Smooth muscle cell (in vitro differentiated cells): ENCODE measurements around the gene ZNF608. TPM values are rescaled to one million over a fixed set of nuclear protein-coding genes. Genes with fewer than 3 reads are reported as not detected.
A peak's percentile ranks its signal among the peaks of the same experiment; 100 is the strongest.

ENCODE experiments used
- DNase-seq: peaks from one replicate; lab custom pipeline; 2025; ENCODE audit not compliant: unreplicated experiment; lab: John Stamatoyannopoulos, UW
- H2AFZ ChIP-seq: fragments of 200-600 bp; sonication (generic); 2 replicates; pipeline ENCODE4 v1.6.0; 2016; ENCODE audit warnings: antibody characterized with exemption, low read depth, mild to moderate bottlenecking
- H3F3A ChIP-seq: fragments of 200-600 bp; sonication (generic); 2 replicates; pipeline ENCODE4 v1.6.0; 2017; ENCODE audit warnings: antibody characterized with exemption, low read depth
- H3K27ac ChIP-seq: fragments of 200-600 bp; sonication (generic); 2 replicates; pipeline ENCODE4 v1.5.1; 2016; ENCODE audit warnings: low read depth, mild to moderate bottlenecking
- H3K27me3 ChIP-seq: fragments of 200-600 bp; sonication (generic); 2 replicates; pipeline ENCODE4 v1.6.1; 2016; ENCODE audit warnings: low read depth, mild to moderate bottlenecking
- H3K36me3 ChIP-seq: fragments of 200-600 bp; sonication (generic); 2 replicates; pipeline ENCODE4 v1.5.1; 2016; ENCODE audit warnings: low read depth
- H3K4me1 ChIP-seq: fragments of 200-600 bp; sonication (generic); 2 replicates; pipeline ENCODE4 v1.5.1; 2016; ENCODE audit warnings: low read depth
- H3K4me2 ChIP-seq: fragments of 200-600 bp; sonication (generic); 2 replicates; pipeline ENCODE4 v1.6.0; 2016; ENCODE audit warnings: mild to moderate bottlenecking
- H3K4me3 ChIP-seq: fragments of 200-600 bp; sonication (generic); 2 replicates; pipeline ENCODE4 v1.5.1; 2016; ENCODE audit warnings: mild to moderate bottlenecking
- H3K79me2 ChIP-seq: fragments of 200-600 bp; sonication (generic); 2 replicates; pipeline ENCODE4 v1.6.0; 2016; ENCODE audit warnings: low read depth, mild to moderate bottlenecking
- H3K9ac ChIP-seq: fragments of 200-600 bp; sonication (generic); 2 replicates; pipeline ENCODE4 v1.6.0; 2016; ENCODE audit warnings: low read depth
- H3K9me3 ChIP-seq: fragments of 200-600 bp; sonication (generic); replicated peaks from 2 replicates; pipeline ENCODE4 v1.5.1; 2016; ENCODE audit warnings: low read depth
- H4K20me1 ChIP-seq: fragments of 200-600 bp; sonication (generic); 2 replicates; pipeline ENCODE4 v1.6.0; 2016; ENCODE audit warnings: low read depth
- CTCF ChIP-seq: fragments of 200-600 bp; sonication (generic); IDR thresholded peaks from 2 replicates; pipeline ENCODE4 v1.5.1; 2017; ENCODE audit warnings: borderline replicate concordance, mild to moderate bottlenecking, antibody characterized with exemption; ENCODE audit not compliant: insufficient read depth, poor library complexity, severe bottlenecking
- WGBS: methylation state at CpG from one replicate; pipeline ENCODE4 v1.1.7; 2016; ENCODE audit warnings: low lambda C conversion rate; 5-methylcytosine and 5-hydroxymethylcytosine counted together
- polyA plus RNA-seq: library from polyadenylated mRNA; unstranded; fragments of >200 nt; fragmentation: Nextera tagmentation; extraction: Ambion mirVana; gene quantifications from 2 replicates; pipeline ENCODE4 v1.2.1, GENCODE V29; 2016
- total RNA-seq: library from RNA; depleted of rRNA; stranded (reverse); fragments of >200 nt; gene quantifications from 2 replicates; pipeline ENCODE4 v1.2.3, GENCODE V29; 2014

Gene ZNF608
- total and polyA plus RNA-seq, 2 experiments from 2014 or later: 15.4 to 33.1 TPM

DNA sequence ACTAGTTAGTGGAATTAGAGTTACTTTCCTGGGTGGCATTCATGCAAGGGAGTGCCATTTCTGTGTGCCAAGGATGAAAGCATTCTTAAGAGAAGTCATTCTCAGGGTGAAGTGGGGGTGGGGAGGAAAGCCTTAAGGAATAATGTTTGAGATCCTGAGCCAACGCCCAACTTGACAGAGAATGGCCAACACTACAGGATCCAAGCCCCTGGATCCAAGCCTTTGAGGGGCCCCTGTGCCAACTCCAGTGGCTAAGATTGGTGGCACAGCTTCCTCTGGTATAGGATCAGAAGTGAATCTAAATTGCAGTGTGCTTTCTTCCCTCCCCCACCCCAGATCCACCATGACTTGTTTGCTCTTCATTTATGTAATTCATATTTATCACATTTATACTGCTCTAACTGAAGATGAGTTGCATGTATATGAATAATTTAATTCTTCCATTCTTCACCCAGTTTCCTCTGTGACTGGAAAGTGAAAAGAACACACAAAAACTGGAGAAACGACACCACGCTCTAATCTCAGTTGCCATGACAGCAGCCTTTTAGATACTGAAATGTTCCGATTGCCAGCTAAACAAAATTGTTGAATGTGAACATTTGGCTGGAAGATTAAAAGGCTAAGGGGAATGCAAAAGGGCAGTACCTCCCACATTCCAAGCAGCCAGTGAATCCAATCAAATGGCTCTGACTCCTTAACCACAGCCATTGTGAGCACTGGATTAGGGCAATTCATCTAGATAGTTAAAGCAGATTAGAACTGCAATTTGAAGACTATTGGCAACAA, 4.5 kb downstream of the ZNF608 start:
- TF ChIP-seq CTCF: no peak
- DNase-seq: no peak
- Histone ChIP-seq H3K4me3 (peak overlapping the region; percentile 80), H3K9me3 (no peaks in the 10 kb centered on the region), H4K20me1 (peaks cover 42% of the 10 kb centered on the region), H3F3A (peaks cover 36% of the 10 kb centered on the region), H3K4me1 (peaks cover 58% of the 10 kb centered on the region), H3K36me3 (no peaks in the 10 kb centered on the region), H3K4me2 (peak overlapping the region; percentile 96), H2AFZ (no peak overlapping the region), H3K27ac (peak overlapping the region; percentile 94), H3K27me3 (no peaks in the 10 kb centered on the region), H3K79me2 (peaks cover 80% of the 10 kb centered on the region), H3K9ac (peak overlapping the region; percentile 45)
- WGBS: 22% methylated on average over 4 of the region's 4 CpGs

DNA sequence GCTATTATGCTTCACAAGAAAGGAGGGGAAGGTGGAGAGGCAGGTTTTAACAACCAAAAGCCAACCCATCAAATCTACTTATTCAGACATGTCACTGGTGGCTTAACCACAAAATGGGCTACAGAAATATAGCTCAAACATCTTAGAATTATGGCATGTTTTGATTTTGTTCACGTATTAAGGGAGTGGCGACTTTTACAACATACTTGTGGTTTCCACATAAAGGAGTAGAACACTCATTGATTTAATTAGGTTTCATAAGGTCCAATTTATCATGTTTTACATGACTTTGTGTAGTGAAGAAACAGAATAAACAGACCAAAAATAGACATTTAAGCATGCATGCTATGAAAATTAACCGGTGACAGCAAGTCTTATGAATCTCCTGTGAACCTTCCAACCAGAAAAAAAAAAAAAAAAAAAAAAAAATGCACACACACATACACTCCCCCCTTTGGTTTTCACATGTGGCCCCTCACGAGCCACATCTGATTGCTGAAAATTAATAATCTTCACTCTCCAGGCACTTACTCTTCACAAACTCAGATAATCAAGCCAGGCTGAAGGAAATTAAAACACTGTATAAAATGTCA, 5.4 kb downstream of the ZNF608 start:
- no peak for DNase-seq
- H3K9me3 ChIP-seq: no peaks in the 10 kb centered on the region
- H3K79me2 ChIP-seq: peaks cover 84% of the 10 kb centered on the region
- peak overlapping the region; percentile 94 for H3K27ac ChIP-seq
- no peak for TF ChIP-seq CTCF
- WGBS: 54% methylated on average over 4 of the region's 4 CpGs
- no peaks in the 10 kb centered on the region for H3K36me3 ChIP-seq
- peaks cover 33% of the 10 kb centered on the region for H3F3A ChIP-seq
- peak overlapping the region; percentile 80 for H3K4me3 ChIP-seq
- H4K20me1 ChIP-seq: peaks cover 44% of the 10 kb centered on the region
- no peak overlapping the region for H2AFZ ChIP-seq
- H3K4me2 ChIP-seq: peak overlapping the region; percentile 96
- no peaks in the 10 kb centered on the region for H3K27me3 ChIP-seq
- peak overlapping the region; percentile 29 for H3K9ac ChIP-seq
- H3K4me1 ChIP-seq: peaks cover 66% of the 10 kb centered on the region

DNA sequence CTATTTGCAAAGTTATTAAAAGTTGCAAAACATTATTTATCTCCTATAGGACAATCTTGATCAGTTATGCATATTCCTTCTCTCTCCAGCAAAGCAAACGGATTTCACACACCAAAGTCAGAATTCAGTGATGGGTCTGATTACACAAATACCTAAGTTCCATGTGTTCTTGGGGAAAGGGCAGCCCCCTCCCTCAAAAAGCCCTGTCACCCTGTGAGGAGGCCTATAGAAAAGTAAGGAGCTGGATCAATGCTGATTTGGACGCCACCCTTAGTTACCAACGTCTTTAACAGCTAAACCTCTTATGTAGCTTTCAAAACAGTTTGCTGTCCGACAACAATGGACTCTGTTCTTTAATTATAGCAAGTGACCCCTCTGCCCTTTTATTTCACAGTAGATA, 6.4 kb downstream of the ZNF608 start:
- Histone ChIP-seq H3K4me2 (peak overlapping the region; percentile 96), H2AFZ (no peak overlapping the region), H3K27ac (peak overlapping the region; percentile 94), H3K27me3 (no peaks in the 10 kb centered on the region), H3K4me1 (peaks cover 76% of the 10 kb centered on the region), H3K9ac (no peak overlapping the region), H3F3A (peaks cover 34% of the 10 kb centered on the region), H3K79me2 (peaks cover 77% of the 10 kb centered on the region), H3K4me3 (peak overlapping the region; percentile 80), H3K9me3 (no peaks in the 10 kb centered on the region), H3K36me3 (no peaks in the 10 kb centered on the region), H4K20me1 (peaks cover 53% of the 10 kb centered on the region)
- 67% methylated on average over 4 of the region's 4 CpGs for WGBS
- TF ChIP-seq CTCF: no peak
- no peak for DNase-seq

DNA sequence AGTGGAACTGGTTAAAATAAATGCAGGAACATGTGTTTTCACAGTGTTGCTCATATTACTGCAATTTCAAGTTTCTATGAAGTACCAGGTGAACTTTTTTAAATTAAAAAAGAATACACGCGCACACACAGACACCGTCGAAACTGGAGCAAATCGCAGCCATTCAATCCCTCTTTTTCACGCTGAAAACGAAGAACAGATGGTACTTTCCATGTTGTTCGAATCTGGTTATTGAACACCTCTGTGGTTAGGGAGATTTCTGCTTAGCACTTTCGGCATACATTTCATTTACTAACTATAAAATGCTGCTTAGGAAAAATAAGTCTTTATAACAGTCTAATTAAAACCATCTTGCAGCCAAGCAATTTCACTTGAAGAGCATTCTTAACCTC, 6.8 kb downstream of the ZNF608 start:
- no peaks in the 10 kb centered on the region for H3K27me3 ChIP-seq
- no peak overlapping the region for H3K9ac ChIP-seq
- peaks cover 34% of the 10 kb centered on the region for H3F3A ChIP-seq
- H4K20me1 ChIP-seq: peaks cover 58% of the 10 kb centered on the region
- no peak for DNase-seq
- peak overlapping the region; percentile 94 for H3K27ac ChIP-seq
- H3K36me3 ChIP-seq: no peaks in the 10 kb centered on the region
- peaks cover 77% of the 10 kb centered on the region for H3K79me2 ChIP-seq
- H3K4me2 ChIP-seq: peak overlapping the region; percentile 96
- H3K9me3 ChIP-seq: no peaks in the 10 kb centered on the region
- WGBS: 30% methylated on average over 9 of the region's 9 CpGs
- peaks cover 81% of the 10 kb centered on the region for H3K4me1 ChIP-seq
- peak overlapping the region; percentile 80 for H3K4me3 ChIP-seq
- no peak for TF ChIP-seq CTCF
- no peak overlapping the region for H2AFZ ChIP-seq
